ENCODE results near the gene PAK4.

- no peak for TF ChIP-seq CC2D1A (IDR thresholded peaks at IDR 0.05)
- TF ChIP-seq EZH2 (IDR thresholded peaks at IDR 0.05; ENCODE audit: borderline replicate concordance, low read depth, low read length), result no peak
- no peak for TF ChIP-seq SIN3A (IDR thresholded peaks at IDR 0.05; ENCODE audit: borderline replicate concordance in 2 of 2, control insufficient read depth in 1 of 2, low read depth in 2 of 2, low read length in 2 of 2)
- no peak for TF ChIP-seq BCLAF1 (IDR thresholded peaks at IDR 0.05; ENCODE audit: borderline replicate concordance in 1 of 2, control insufficient read depth in 1 of 2, low read depth in 2 of 2, low read length in 1 of 2)
- TF ChIP-seq POLR2G (IDR thresholded peaks at IDR 0.05; ENCODE audit: low read depth, low read length), result no peak
- TF ChIP-seq SAP30 (IDR thresholded peaks at IDR 0.05; ENCODE audit: borderline replicate concordance, insufficient read depth, low read depth, low read length, poor library complexity, severe bottlenecking), result no peak
- no peak for TF ChIP-seq CTCF (IDR thresholded peaks at IDR 0.05 in 2 of 3, conservative IDR thresholded peaks at IDR 0.05 in 1 of 3; ENCODE audit: insufficient read depth in 2 of 3, low read depth in 1 of 3, low read length in 3 of 3)
Measured at GRCh38 chr19:39178296-39179006, 52.9 kb downstream of the PAK4 start.
